T-helper 22 cell (primary cell): ENCODE results near the gene TENM3.
"Not testable (repeated sequence)": the region's sequence is repeated elsewhere in the genome, so short reads cannot be mapped to it uniquely, and the experiment has no call there.

Experiments
- DNase-seq: peaks from one replicate; pipeline ENCODE4 v3.0.0-alpha.2; 2020; ENCODE audit warnings: low read depth

The TENM3 gene

GRCh38 chr4:182786991-182787390 is 543.8 kb downstream of the TENM3 start:
- no peak for DNase-seq

GRCh38 chr4:182788201-182788600 is 545.0 kb downstream of the TENM3 start:
- DNase-seq = no peak

- no peak for DNase-seq
These were observed 546.3 kb downstream of the TENM3 start for GRCh38 chr4:182789529-182789928.

GRCh38 chr4:182795446-182796238 is 552.4 kb downstream of the TENM3 start:
- DNase-seq = no peak

- no peak for DNase-seq
These were observed 556.5 kb downstream of the TENM3 start for GRCh38 chr4:182799515-182800215.

GRCh38 chr4:182800216-182800515 is 557.0 kb downstream of the TENM3 start:
- no peak for DNase-seq

- no peak for DNase-seq
These were observed 558.4 kb downstream of the TENM3 start for GRCh38 chr4:182801636-182802035.

GRCh38 chr4:182802621-182803020 is 559.4 kb downstream of the TENM3 start:
- DNase-seq = no peak

GRCh38 chr4:182803235-182803634 is 560.0 kb downstream of the TENM3 start:
- no peak for DNase-seq

GRCh38 chr4:182804131-182804530 is 560.9 kb downstream of the TENM3 start:
- no peak for DNase-seq

GRCh38 chr4:182805321-182805720 is 562.1 kb downstream of the TENM3 start:
- no peak for DNase-seq

GRCh38 chr4:182805750-182806149 is 562.5 kb downstream of the TENM3 start:
- DNase-seq = no peak

- DNase-seq = no peak
These were observed 563.4 kb downstream of the TENM3 start for GRCh38 chr4:182806259-182807252.

GRCh38 chr4:182807346-182807745 is 564.1 kb downstream of the TENM3 start:
- DNase-seq = no peak

- DNase-seq = no peak
These were observed 564.8 kb downstream of the TENM3 start for GRCh38 chr4:182807767-182808548.

- DNase-seq = peak; percentile 32
These were observed 565.6 kb downstream of the TENM3 start for GRCh38 chr4:182808673-182809416.

- DNase-seq = no peak
These were observed 566.4 kb downstream of the TENM3 start for GRCh38 chr4:182809417-182810102.

GRCh38 chr4:182810103-182810615 is 567.0 kb downstream of the TENM3 start:
- DNase-seq = no peak

- no peak for DNase-seq
These were observed 569.7 kb downstream of the TENM3 start for GRCh38 chr4:182812916-182813315.

- not testable (repeated sequence) for DNase-seq
These were observed 570.9 kb downstream of the TENM3 start for GRCh38 chr4:182814065-182814464.
